Measurements from ENCODE around the gene PREX1. TPM values are rescaled to one million over a fixed set of nuclear protein-coding genes. Genes with fewer than 3 reads are reported as not detected.

Gene PREX1
- total RNA-seq, 1 experiment from 2014 or later, result 9.5 TPM

DNA sequence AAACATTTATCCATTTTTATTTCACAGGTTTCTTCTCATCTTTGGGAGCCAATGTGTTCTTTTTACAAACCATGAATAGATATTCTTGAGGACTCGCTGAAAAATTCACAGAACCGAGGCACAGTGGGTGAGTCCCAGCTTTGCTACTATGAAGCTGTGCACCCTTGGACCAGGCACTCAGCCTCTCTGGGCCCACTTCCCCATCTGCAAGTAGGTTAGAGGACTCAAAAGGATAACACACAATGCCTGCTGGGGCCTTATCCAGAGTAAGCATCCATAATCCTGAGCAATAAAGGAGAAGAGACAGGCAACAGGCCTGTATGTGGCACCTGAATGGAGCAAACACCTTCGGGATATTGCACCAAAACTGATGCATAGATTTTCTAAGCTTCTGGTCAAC lies 153.3 kb downstream of the PREX1 start:
- Mint-ChIP-seq H3K4me1 (ENCODE audit: low read depth, unreplicated experiment) (no peaks in the 10 kb centered on the region), H3K4me3 (ENCODE audit: unreplicated experiment) (no peak overlapping the region), H3K36me3 (ENCODE audit: insufficient read depth, unreplicated experiment) (no peaks in the 10 kb centered on the region), H3K27ac (ENCODE audit: unreplicated experiment) (no peak overlapping the region), H3K27me3 (ENCODE audit: insufficient read depth, unreplicated experiment) (peaks cover 21% of the 10 kb centered on the region), H3K9me3 (ENCODE audit: unreplicated experiment) (no peaks in the 10 kb centered on the region)
- intact Hi-C loops (cut with micrococcal nuclease; ENCODE audit: unreplicated experiment), result no loop called here
- BruUV-seq (replicated peaks), result no TSS peak
- CTCF ChIA-PET, result no interaction called here
- POLR2A ChIA-PET, result no interaction called here
- Histone ChIP-seq H3K27me3 (replicated peaks; ENCODE audit: control insufficient read depth, insufficient read depth, low read length) (0 out of 2 replicates have a peak, but pooled peaks cover 1% of the 10 kb centered on the region), H3K4me3 (ENCODE audit: low read depth, low read length) (no peak overlapping the region), H3K4me1 (no peaks in the 10 kb centered on the region), H3K9me3 (no peaks in the 10 kb centered on the region), H3K36me3 (ENCODE audit: control insufficient read depth, insufficient read depth, low read length) (0 out of 2 replicates have a peak, but pooled peaks cover 1% of the 10 kb centered on the region)
- no peak for DNase-seq
- TF ChIP-seq, protein P1, sequence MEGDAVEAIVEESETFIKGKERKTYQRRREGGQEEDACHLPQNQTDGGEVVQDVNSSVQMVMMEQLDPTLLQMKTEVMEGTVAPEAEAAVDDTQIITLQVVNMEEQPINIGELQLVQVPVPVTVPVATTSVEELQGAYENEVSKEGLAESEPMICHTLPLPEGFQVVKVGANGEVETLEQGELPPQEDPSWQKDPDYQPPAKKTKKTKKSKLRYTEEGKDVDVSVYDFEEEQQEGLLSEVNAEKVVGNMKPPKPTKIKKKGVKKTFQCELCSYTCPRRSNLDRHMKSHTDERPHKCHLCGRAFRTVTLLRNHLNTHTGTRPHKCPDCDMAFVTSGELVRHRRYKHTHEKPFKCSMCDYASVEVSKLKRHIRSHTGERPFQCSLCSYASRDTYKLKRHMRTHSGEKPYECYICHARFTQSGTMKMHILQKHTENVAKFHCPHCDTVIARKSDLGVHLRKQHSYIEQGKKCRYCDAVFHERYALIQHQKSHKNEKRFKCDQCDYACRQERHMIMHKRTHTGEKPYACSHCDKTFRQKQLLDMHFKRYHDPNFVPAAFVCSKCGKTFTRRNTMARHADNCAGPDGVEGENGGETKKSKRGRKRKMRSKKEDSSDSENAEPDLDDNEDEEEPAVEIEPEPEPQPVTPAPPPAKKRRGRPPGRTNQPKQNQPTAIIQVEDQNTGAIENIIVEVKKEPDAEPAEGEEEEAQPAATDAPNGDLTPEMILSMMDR (IDR thresholded peaks at IDR 0.05; ENCODE audit: insufficient read depth in 1 of 2, low read depth in 1 of 2, low read length in 1 of 2, severe bottlenecking in 1 of 2, unreplicated experiment in 1 of 2), result no peak

DNA sequence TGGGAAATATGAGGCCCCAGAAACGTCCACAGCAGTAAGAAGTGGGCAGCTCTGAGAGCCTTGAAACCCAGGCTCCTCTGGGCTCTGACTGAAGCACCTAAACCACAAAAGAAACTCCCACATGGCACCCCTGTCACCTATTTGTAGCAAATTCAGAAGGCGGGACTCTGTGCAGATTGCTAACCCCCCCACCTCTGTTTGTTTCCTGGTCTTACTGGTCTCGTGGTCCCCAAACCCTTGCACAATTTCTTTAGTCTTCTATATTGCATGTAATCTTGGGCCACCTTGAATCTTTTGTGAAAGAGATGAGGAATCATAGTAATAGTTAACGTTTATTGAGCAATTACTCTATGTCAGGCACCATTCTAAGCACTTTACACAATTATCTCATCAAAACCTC lies 154.3 kb downstream of the PREX1 start:
- ChIA-PET CTCF (interaction anchor here (1.8 kb wide), 1 partner anchor 16 kb away, joined by 8 read pairs; no protein-coding TSS in a partner anchor), POLR2A (no interaction called here)
- H3K27ac Mint-ChIP-seq (ENCODE audit: unreplicated experiment), result no peak overlapping the region
- no peaks in the 10 kb centered on the region for H3K4me1 Mint-ChIP-seq (ENCODE audit: low read depth, unreplicated experiment)
- no peak for DNase-seq
- no peaks in the 10 kb centered on the region for H3K9me3 Mint-ChIP-seq (ENCODE audit: unreplicated experiment)
- BruUV-seq (replicated peaks), result no TSS peak
- no peaks in the 10 kb centered on the region for H3K9me3 ChIP-seq
- no peak overlapping the region for H3K4me3 ChIP-seq (ENCODE audit: low read depth, low read length)
- H3K4me1 ChIP-seq, result no peaks in the 10 kb centered on the region
- intact Hi-C loops (cut with micrococcal nuclease; ENCODE audit: unreplicated experiment), result no loop called here
- no peak overlapping the region for H3K4me3 Mint-ChIP-seq (ENCODE audit: unreplicated experiment)
- H3K27me3 ChIP-seq (replicated peaks; ENCODE audit: control insufficient read depth, insufficient read depth, low read length), result 0 out of 2 replicates have a peak, but pooled peaks cover 1% of the 10 kb centered on the region
- no peaks in the 10 kb centered on the region for H3K36me3 Mint-ChIP-seq (ENCODE audit: insufficient read depth, unreplicated experiment)
- TF ChIP-seq, protein P1 (IDR thresholded peaks at IDR 0.05; ENCODE audit: insufficient read depth in 1 of 2, low read depth in 1 of 2, low read length in 1 of 2, severe bottlenecking in 1 of 2, unreplicated experiment in 1 of 2), result no peak
- H3K36me3 ChIP-seq (ENCODE audit: control insufficient read depth, insufficient read depth, low read length), result no peaks in the 10 kb centered on the region
- H3K27me3 Mint-ChIP-seq (ENCODE audit: insufficient read depth, unreplicated experiment), result peaks cover 21% of the 10 kb centered on the region

- intact Hi-C loops (cut with micrococcal nuclease; ENCODE audit: unreplicated experiment), result no loop called here
- Mint-ChIP-seq H3K27me3 (ENCODE audit: insufficient read depth, unreplicated experiment) (peaks cover 21% of the 10 kb centered on the region), H3K4me1 (ENCODE audit: low read depth, unreplicated experiment) (no peaks in the 10 kb centered on the region), H3K27ac (ENCODE audit: unreplicated experiment) (no peak overlapping the region), H3K36me3 (ENCODE audit: insufficient read depth, unreplicated experiment) (no peaks in the 10 kb centered on the region), H3K4me3 (ENCODE audit: unreplicated experiment) (no peak overlapping the region), H3K9me3 (ENCODE audit: unreplicated experiment) (no peaks in the 10 kb centered on the region)
- no peaks in the 10 kb centered on the region for H3K36me3 ChIP-seq (ENCODE audit: control insufficient read depth, insufficient read depth, low read length)
- TF ChIP-seq, protein P1 (IDR thresholded peaks at IDR 0.05; ENCODE audit: insufficient read depth in 1 of 2, low read depth in 1 of 2, low read length in 1 of 2, severe bottlenecking in 1 of 2, unreplicated experiment in 1 of 2), result no peak
- CTCF ChIA-PET, result interaction anchor here (1.8 kb wide), 1 partner anchor 15 kb away, joined by 8 read pairs; no protein-coding TSS in a partner anchor
- no peaks in the 10 kb centered on the region for H3K4me1 ChIP-seq
- H3K27me3 ChIP-seq (replicated peaks; ENCODE audit: control insufficient read depth, insufficient read depth, low read length), result 0 out of 2 replicates have a peak, but pooled peaks cover 1% of the 10 kb centered on the region
- no peak overlapping the region for H3K4me3 ChIP-seq (ENCODE audit: low read depth, low read length)
- no peaks in the 10 kb centered on the region for H3K9me3 ChIP-seq
- POLR2A ChIA-PET, result no interaction called here
- BruUV-seq (replicated peaks), result no TSS peak
- DNase-seq, result no peak
These were observed 155.5 kb downstream of the PREX1 start for GRCh38 chr20:48672324-48672723.

Data from Caco-2 (cell line).